Measurements from ENCODE around the gene KLHL22.

The KLHL22 gene

DNA sequence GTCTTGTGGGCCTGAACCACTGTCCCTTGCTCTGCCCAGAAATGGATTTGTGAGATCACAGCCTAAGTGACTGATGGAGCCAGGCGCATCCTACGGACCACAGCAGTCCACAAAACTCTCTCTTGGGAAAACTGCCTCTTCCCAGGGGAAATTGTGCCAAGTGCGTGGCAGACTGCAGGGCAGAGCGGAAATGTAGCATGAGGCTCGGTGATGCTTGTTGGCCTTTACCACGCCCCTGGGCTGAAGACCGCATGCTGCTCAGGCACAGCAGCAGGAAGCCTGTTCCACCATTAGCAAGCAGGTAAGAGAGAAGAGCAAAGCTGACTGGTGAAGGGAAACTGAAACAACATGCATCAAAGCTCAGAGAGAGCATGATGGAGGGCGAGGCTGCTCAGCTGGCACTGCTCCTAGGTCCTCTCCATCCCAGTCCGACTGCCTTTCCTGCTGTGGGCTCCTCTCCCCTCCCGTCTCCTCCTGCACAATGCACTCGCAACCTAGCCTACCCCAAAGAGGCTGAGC, 31.4 kb downstream of the KLHL22 start:
- H3K4me3 ChIP-seq (ENCODE audit: low read depth, low read length) = no peak overlapping the region
- H2AK5ac ChIP-seq (ENCODE audit: low read length) = no peak overlapping the region
- DNase-seq = no peak
- no peak overlapping the region for H4K8ac ChIP-seq (ENCODE audit: low read depth, low read length)
- no peaks in the 10 kb centered on the region for H3K4me1 ChIP-seq (ENCODE audit: control insufficient read depth in 1 of 2, insufficient read depth in 2 of 2, low read length in 2 of 2)
- no peaks in the 10 kb centered on the region for H3K79me1 ChIP-seq (ENCODE audit: low read length)
- no peak overlapping the region for H3K23ac ChIP-seq (ENCODE audit: low read length)
- H3K4ac ChIP-seq (ENCODE audit: low read depth, low read length) = no peak overlapping the region
- peaks cover 19 to 23% of the 10 kb centered on the region in 2 experiments for H3K36me3 ChIP-seq (ENCODE audit: control insufficient read depth in 1 of 2, insufficient read depth in 2 of 2, low read length in 2 of 2)
- H3K27me3 ChIP-seq (ENCODE audit: insufficient read depth, low read length) = no peaks in the 10 kb centered on the region
- H3K14ac ChIP-seq (ENCODE audit: low read length) = no peak overlapping the region
- no peak overlapping the region for H2BK12ac ChIP-seq (ENCODE audit: low read length)
- H2BK5ac ChIP-seq (ENCODE audit: low read depth, low read length, poor library complexity) = no peak overlapping the region
- H2BK120ac ChIP-seq (ENCODE audit: insufficient read depth, low read length, poor library complexity) = no peak overlapping the region
- H3K27ac ChIP-seq (ENCODE audit: low read depth, low read length) = no peak overlapping the region
- no peak overlapping the region for H3K4me2 ChIP-seq (ENCODE audit: low read length)
- H4K12ac ChIP-seq (ENCODE audit: low read depth, low read length) = no peak overlapping the region
- H2AFZ ChIP-seq (ENCODE audit: insufficient read depth, low read length, poor library complexity) = no peak overlapping the region
- no CpG with 5 or more reads among the region's 11 CpGs for WGBS (ENCODE audit: extremely low coverage, insufficient coverage, insufficient read length)
- no peak overlapping the region for H3K9ac ChIP-seq (ENCODE audit: low read length)
- H3K9me3 ChIP-seq (ENCODE audit: insufficient read depth, low read depth, low read length) = no peaks in the 10 kb centered on the region
- H3K79me2 ChIP-seq (ENCODE audit: control insufficient read depth, insufficient read depth, low read length, poor library complexity) = no peaks in the 10 kb centered on the region
- no peak overlapping the region for H3K18ac ChIP-seq (ENCODE audit: low read length)
- no peak overlapping the region for H4K91ac ChIP-seq (ENCODE audit: low read depth, low read length)

DNA sequence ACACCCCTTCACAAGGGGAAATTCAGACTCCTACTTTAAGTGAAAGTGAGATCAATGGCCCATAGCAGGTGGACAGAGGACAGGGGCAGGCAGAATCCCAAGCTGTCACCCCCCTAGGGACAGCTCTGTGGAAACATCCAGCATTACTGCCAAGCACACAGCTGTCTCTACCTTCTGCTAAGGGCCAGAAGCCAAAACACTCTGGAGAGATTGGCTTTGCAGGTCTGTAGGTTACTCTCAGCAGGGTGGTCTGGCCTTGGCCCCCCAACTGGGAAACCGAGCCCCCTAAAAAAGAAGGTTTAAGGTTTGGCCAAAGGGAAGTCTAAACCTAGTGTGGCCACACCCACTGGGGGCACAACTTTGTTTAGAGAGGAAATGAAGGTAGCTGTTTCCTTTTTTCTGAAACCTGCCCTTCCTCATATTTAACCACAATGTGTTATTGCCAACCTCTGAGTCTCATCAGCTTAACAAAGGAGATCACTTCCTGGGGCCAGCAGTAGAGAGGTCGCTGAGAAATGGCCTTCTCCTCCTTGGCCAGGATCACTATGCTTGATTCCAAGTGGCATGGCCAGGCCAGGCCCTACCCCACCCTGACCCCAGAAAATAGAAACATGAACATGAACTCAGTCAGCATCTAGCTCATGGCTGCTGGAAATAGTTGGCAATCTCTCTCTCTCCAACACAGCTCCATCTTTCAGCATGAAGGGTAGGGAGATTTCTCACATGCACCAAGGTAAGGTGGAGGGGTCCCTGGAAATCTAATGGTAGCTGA, 32.1 kb downstream of the KLHL22 start:
- no peak for DNase-seq

DNA sequence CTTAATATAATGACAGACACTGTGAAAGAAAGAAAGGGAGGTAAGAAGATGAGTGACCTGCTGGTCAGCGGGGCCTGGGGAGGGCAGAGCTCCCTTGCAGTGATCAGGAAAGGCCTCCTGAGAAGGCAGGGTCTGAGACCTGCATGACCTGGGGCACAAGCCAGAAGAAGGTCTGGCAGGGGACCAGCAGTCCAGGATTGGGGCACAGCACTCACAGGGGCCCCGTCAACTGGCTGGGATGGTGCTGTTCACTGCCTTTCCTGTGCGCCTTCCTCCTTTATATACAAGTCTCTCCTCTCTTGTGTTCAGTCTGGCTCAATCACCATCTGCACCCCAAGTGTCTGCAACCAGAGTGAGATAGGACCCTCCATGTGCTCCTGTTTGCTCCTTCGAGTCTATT, 35.7 kb downstream of the KLHL22 start:
- H2BK12ac ChIP-seq (ENCODE audit: low read length) = no peak overlapping the region
- no peak overlapping the region for H3K14ac ChIP-seq (ENCODE audit: low read length)
- WGBS (ENCODE audit: extremely low coverage, insufficient coverage, insufficient read length) = no CpG with 5 or more reads among the region's 4 CpGs
- no peak overlapping the region for H3K9ac ChIP-seq (ENCODE audit: low read length)
- H2BK5ac ChIP-seq (ENCODE audit: low read depth, low read length, poor library complexity) = no peak overlapping the region
- H4K12ac ChIP-seq (ENCODE audit: low read depth, low read length) = no peak overlapping the region
- H4K8ac ChIP-seq (ENCODE audit: low read depth, low read length) = no peak overlapping the region
- H3K27me3 ChIP-seq (ENCODE audit: insufficient read depth, low read length) = no peaks in the 10 kb centered on the region
- H4K91ac ChIP-seq (ENCODE audit: low read depth, low read length) = no peak overlapping the region
- no peak overlapping the region for H3K18ac ChIP-seq (ENCODE audit: low read length)
- H2AFZ ChIP-seq (ENCODE audit: insufficient read depth, low read length, poor library complexity) = no peak overlapping the region
- H3K23ac ChIP-seq (ENCODE audit: low read length) = no peak overlapping the region
- H3K4me2 ChIP-seq (ENCODE audit: low read length) = no peak overlapping the region
- no peaks in the 10 kb centered on the region for H3K9me3 ChIP-seq (ENCODE audit: insufficient read depth, low read depth, low read length)
- H3K79me2 ChIP-seq (ENCODE audit: control insufficient read depth, insufficient read depth, low read length, poor library complexity) = no peaks in the 10 kb centered on the region
- H3K4me3 ChIP-seq (ENCODE audit: low read depth, low read length) = no peak overlapping the region
- no peak overlapping the region for H2AK5ac ChIP-seq (ENCODE audit: low read length)
- no peak overlapping the region for H2BK120ac ChIP-seq (ENCODE audit: insufficient read depth, low read length, poor library complexity)
- H3K4ac ChIP-seq (ENCODE audit: low read depth, low read length) = no peak overlapping the region
- H3K27ac ChIP-seq (ENCODE audit: low read depth, low read length) = no peak overlapping the region
- no peak for DNase-seq
- H3K79me1 ChIP-seq (ENCODE audit: low read length) = peaks cover 3% of the 10 kb centered on the region
- H3K4me1 ChIP-seq (ENCODE audit: control insufficient read depth in 1 of 2, insufficient read depth in 2 of 2, low read length in 2 of 2) = peaks cover 3 to 5% of the 10 kb centered on the region in 2 experiments
- peaks cover 14 to 21% of the 10 kb centered on the region in 2 experiments for H3K36me3 ChIP-seq (ENCODE audit: control insufficient read depth in 1 of 2, insufficient read depth in 2 of 2, low read length in 2 of 2)

More for the DNA sequence above, 32.1 kb downstream of the KLHL22 start:
- no peaks in the 10 kb centered on the region for H3K79me2 ChIP-seq (ENCODE audit: control insufficient read depth, insufficient read depth, low read length, poor library complexity)
- H2BK12ac ChIP-seq (ENCODE audit: low read length) = no peak overlapping the region
- H4K8ac ChIP-seq (ENCODE audit: low read depth, low read length) = no peak overlapping the region
- peaks cover 19 to 20% of the 10 kb centered on the region in 2 experiments for H3K36me3 ChIP-seq (ENCODE audit: control insufficient read depth in 1 of 2, insufficient read depth in 2 of 2, low read length in 2 of 2)
- H3K18ac ChIP-seq (ENCODE audit: low read length) = no peak overlapping the region
- H4K12ac ChIP-seq (ENCODE audit: low read depth, low read length) = no peak overlapping the region
- no peak overlapping the region for H3K4me3 ChIP-seq (ENCODE audit: low read depth, low read length)
- no peak overlapping the region for H3K27ac ChIP-seq (ENCODE audit: low read depth, low read length)
- H3K23ac ChIP-seq (ENCODE audit: low read length) = no peak overlapping the region
- H3K27me3 ChIP-seq (ENCODE audit: insufficient read depth, low read length) = no peaks in the 10 kb centered on the region
- H3K14ac ChIP-seq (ENCODE audit: low read length) = no peak overlapping the region
- no peak overlapping the region for H3K4ac ChIP-seq (ENCODE audit: low read depth, low read length)
- no peaks in the 10 kb centered on the region for H3K79me1 ChIP-seq (ENCODE audit: low read length)
- WGBS (ENCODE audit: extremely low coverage, insufficient coverage, insufficient read length) = no CpG with 5 or more reads among the region's 2 CpGs
- no peaks in the 10 kb centered on the region for H3K4me1 ChIP-seq (ENCODE audit: control insufficient read depth in 1 of 2, insufficient read depth in 2 of 2, low read length in 2 of 2)
- no peak overlapping the region for H2BK120ac ChIP-seq (ENCODE audit: insufficient read depth, low read length, poor library complexity)
- no peak overlapping the region for H2BK5ac ChIP-seq (ENCODE audit: low read depth, low read length, poor library complexity)
- no peak overlapping the region for H2AFZ ChIP-seq (ENCODE audit: insufficient read depth, low read length, poor library complexity)
- H3K4me2 ChIP-seq (ENCODE audit: low read length) = no peak overlapping the region
- H4K91ac ChIP-seq (ENCODE audit: low read depth, low read length) = no peak overlapping the region
- H3K9ac ChIP-seq (ENCODE audit: low read length) = no peak overlapping the region
- H2AK5ac ChIP-seq (ENCODE audit: low read length) = no peak overlapping the region
- no peaks in the 10 kb centered on the region for H3K9me3 ChIP-seq (ENCODE audit: insufficient read depth, low read depth, low read length)

DNA sequence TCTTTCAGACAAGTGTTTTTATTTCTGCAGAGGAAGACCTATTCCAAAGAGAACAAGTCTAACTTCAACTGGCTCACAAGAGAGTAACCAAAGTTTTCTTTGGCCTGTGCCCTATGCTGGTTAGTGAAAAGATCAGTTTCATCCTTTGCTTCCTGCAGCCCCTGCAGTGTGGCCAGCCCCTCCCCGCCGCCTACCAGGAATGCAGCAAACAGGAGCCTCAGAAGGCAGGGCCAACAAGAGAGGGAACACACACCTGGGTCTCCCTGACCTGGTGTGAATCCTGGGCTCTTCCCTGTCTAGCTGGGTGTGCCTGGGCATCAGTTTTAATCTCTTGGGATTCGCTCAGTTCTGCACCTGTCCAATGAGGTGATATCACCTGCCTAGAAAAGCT, 36.4 kb downstream of the KLHL22 start:
- Histone ChIP-seq H4K91ac (ENCODE audit: low read depth, low read length) (no peak overlapping the region), H4K12ac (ENCODE audit: low read depth, low read length) (no peak overlapping the region), H3K9me3 (ENCODE audit: insufficient read depth, low read depth, low read length) (no peaks in the 10 kb centered on the region), H3K4me1 (ENCODE audit: control insufficient read depth in 1 of 2, insufficient read depth in 2 of 2, low read length in 2 of 2) (peaks cover 3 to 5% of the 10 kb centered on the region in 2 experiments), H3K79me2 (ENCODE audit: control insufficient read depth, insufficient read depth, low read length, poor library complexity) (no peaks in the 10 kb centered on the region), H2BK12ac (ENCODE audit: low read length) (no peak overlapping the region), H2AFZ (ENCODE audit: insufficient read depth, low read length, poor library complexity) (no peak overlapping the region), H3K18ac (ENCODE audit: low read length) (no peak overlapping the region), H3K4me3 (ENCODE audit: low read depth, low read length) (no peak overlapping the region), H2AK5ac (ENCODE audit: low read length) (no peak overlapping the region), H3K4ac (ENCODE audit: low read depth, low read length) (no peak overlapping the region), H3K36me3 (ENCODE audit: control insufficient read depth in 1 of 2, insufficient read depth in 2 of 2, low read length in 2 of 2) (peaks cover 8 to 14% of the 10 kb centered on the region in 2 experiments), H3K4me2 (ENCODE audit: low read length) (no peak overlapping the region), H2BK5ac (ENCODE audit: low read depth, low read length, poor library complexity) (no peak overlapping the region), H4K8ac (ENCODE audit: low read depth, low read length) (no peak overlapping the region), H3K79me1 (ENCODE audit: low read length) (peaks cover 3% of the 10 kb centered on the region), H3K27me3 (ENCODE audit: insufficient read depth, low read length) (no peaks in the 10 kb centered on the region), H3K27ac (ENCODE audit: low read depth, low read length) (no peak overlapping the region), H3K9ac (ENCODE audit: low read length) (no peak overlapping the region), H2BK120ac (ENCODE audit: insufficient read depth, low read length, poor library complexity) (no peak overlapping the region), H3K14ac (ENCODE audit: low read length) (no peak overlapping the region), H3K23ac (ENCODE audit: low read length) (no peak overlapping the region)
- DNase-seq = no peak
- no CpG with 5 or more reads among the region's 3 CpGs for WGBS (ENCODE audit: extremely low coverage, insufficient coverage, insufficient read length)

All from trophoblast cell (in vitro differentiated cells and primary cell).